Endothelial cell of umbilical vein (primary cell): ENCODE data around the gene CD1D.
"Not testable (repeated sequence)": the region's sequence is repeated elsewhere in the genome, so short reads cannot be mapped to it uniquely, and the experiment has no call there.

Experiments
- CTCF ChIP-seq, 2 donors: IDR thresholded peaks; 1 replicate in 1 of 2; 2 replicates in 1 of 2; pipeline ENCODE4 v1.5.1; 2011; ENCODE audit warnings: low read length in 2 of 2, mild to moderate bottlenecking in 2 of 2, moderate library complexity in 2 of 2, control low read depth in 1 of 2, inconsistent platforms in 1 of 2, low read depth in 1 of 2; ENCODE audit not compliant: insufficient read depth in 1 of 2; ENCODE audit errors: extremely low read depth in 1 of 2
- EZH2 ChIP-seq: IDR thresholded peaks from 2 replicates; pipeline ENCODE4 v1.6.1; 2012; ENCODE audit warnings: borderline replicate concordance, low read depth, mild to moderate bottlenecking, moderate library complexity, low read length, inconsistent platforms; ENCODE audit not compliant: severe bottlenecking
- POLR2A ChIP-seq: IDR thresholded peaks from 2 replicates; pipeline ENCODE4 v1.6.1; 2012; ENCODE audit warnings: low read depth, mild to moderate bottlenecking, control low read depth, low read length
- POLR2AphosphoS5 ChIP-seq: IDR thresholded peaks from 2 replicates; pipeline ENCODE4 v1.6.1; 2012; ENCODE audit warnings: low read depth, mild to moderate bottlenecking, control low read depth, low read length, moderate library complexity; ENCODE audit not compliant: insufficient read depth
- TF ChIP-seq, protein P1 (sequence below): IDR thresholded peaks from 2 replicates; pipeline ENCODE4 v1.6.1; 2011; ENCODE audit not compliant: insufficient read depth, insufficient read length

DNA sequence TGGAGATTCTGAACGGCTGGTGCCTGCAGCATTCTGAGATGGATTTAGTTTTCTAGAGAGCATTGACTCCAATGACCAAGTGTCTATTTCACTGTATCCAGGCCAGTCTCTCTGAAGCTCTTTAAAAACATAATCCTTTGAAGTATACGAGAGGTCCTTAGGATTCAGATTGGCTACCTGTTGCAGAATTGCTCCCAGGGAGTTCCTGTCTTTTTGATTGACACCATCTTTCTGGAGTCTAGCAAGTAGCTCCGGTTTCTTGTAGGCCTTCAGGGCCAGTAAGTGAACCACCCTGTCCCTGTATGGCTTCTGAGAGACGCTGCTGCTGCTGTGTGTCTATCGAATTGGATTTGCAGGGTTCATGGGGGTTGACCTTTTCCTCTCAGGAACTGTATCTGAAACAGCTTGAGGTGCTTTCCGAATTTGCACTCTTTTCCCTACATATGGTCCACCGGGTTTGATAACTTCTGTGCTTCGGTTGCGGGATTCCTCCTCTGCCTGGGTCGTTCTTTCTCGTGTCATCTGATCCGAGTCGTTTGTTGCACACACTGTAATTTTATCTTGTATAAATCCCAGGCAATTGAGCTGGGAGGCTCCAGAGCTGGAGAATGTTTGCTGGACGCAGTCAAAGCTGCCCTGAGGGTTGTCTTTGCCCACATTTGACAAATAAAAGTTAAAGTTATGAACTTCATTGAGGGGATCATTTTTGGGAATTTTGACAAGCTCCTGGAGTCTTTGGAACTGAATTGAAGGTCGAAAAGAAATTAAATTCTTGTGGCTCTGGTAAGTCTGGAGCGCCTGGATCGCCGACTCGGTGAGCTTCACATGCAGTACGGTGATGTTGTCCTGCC is 3.6 kb upstream of the CD1D start:
- TF ChIP-seq CTCF (IDR thresholded peaks at IDR 0.05; ENCODE audit: extremely low read depth in 1 of 2, insufficient read depth in 1 of 2, low read depth in 1 of 2, low read length in 2 of 2); POLR2AphosphoS5; POLR2A; EZH2: not testable (repeated sequence)
- TF ChIP-seq, protein P1, sequence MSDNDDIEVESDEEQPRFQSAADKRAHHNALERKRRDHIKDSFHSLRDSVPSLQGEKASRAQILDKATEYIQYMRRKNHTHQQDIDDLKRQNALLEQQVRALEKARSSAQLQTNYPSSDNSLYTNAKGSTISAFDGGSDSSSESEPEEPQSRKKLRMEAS: not testable (repeated sequence)
